SK-MEL-5 (cell line): ENCODE results near the gene LCOR. TPM values are rescaled to one million over a fixed set of nuclear protein-coding genes. Genes with fewer than 3 reads are reported as not detected.

Source experiments
- DNase-seq: peaks from one replicate; pipeline ENCODE4 v3.0.0-alpha.2; 2016; ENCODE audit warnings: low read depth, low spot score
- in situ Hi-C: cut with HindIII; loops from 2 replicates; pipeline ENCODE4 v1.10.0; 2016; ENCODE audit warnings: low sequenced_read_pairs, high pct_unique_total_duplicates, low pct_unique_long_range_greater_than_20kb
- total RNA-seq: library from RNA; depleted of rRNA; stranded (reverse); fragments of >200 nt; shearing (Covaris generic); gene quantifications from 2 replicates; pipeline ENCODE4 v1.2.3, GENCODE V29; 2014

LCOR gene
- total RNA-seq, 1 experiment from 2014 or later, result 9.5 TPM

GRCh38 chr10:96991313-96991841 lies 159.3 kb downstream of the LCOR start:
- in situ Hi-C loops, result no loop called here

DNA sequence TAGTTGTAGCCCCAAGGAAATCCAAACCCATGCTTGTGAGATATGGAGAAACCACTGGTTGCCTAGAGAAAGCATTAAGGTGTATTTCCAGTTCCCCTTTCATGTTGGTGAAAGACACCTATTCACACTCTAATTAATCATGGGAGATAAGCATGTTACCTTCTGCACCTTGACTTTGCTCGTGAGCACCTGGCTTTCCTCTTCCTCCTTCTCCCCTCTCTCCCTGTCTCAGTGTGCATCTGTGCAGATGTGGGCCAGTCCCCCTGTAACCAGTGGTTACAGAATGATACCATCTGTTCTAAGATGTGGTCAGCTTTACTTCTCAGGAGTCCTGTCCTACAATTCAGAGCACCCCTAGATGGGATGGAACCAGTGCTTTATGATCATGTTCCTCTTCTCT lies 160.6 kb downstream of the LCOR start:
- in situ Hi-C loops, result no loop called here
- DNase-seq, result no peak

More at GRCh38 chr10:96991313-96991841, 159.3 kb downstream of the LCOR start:
- no peak for DNase-seq

GRCh38 chr10:96995851-96996250 lies 163.8 kb downstream of the LCOR start:
- in situ Hi-C loops, result no loop called here
- DNase-seq, result peak; percentile 38

- DNase-seq, result no peak
These were observed 164.3 kb downstream of the LCOR start for GRCh38 chr10:96996275-96996965.

GRCh38 chr10:96998329-96998888 lies 166.3 kb downstream of the LCOR start:
- in situ Hi-C loops, result no loop called here
- DNase-seq, result no peak

More at GRCh38 chr10:96996275-96996965, 164.3 kb downstream of the LCOR start:
- in situ Hi-C loops, result no loop called here

- in situ Hi-C loops, result no loop called here
- no peak for DNase-seq
These were observed 167.2 kb downstream of the LCOR start for GRCh38 chr10:96999337-96999736.

- in situ Hi-C loops, result no loop called here
- no peak for DNase-seq
These were observed 167.9 kb downstream of the LCOR start for GRCh38 chr10:96999987-97000386.

DNA sequence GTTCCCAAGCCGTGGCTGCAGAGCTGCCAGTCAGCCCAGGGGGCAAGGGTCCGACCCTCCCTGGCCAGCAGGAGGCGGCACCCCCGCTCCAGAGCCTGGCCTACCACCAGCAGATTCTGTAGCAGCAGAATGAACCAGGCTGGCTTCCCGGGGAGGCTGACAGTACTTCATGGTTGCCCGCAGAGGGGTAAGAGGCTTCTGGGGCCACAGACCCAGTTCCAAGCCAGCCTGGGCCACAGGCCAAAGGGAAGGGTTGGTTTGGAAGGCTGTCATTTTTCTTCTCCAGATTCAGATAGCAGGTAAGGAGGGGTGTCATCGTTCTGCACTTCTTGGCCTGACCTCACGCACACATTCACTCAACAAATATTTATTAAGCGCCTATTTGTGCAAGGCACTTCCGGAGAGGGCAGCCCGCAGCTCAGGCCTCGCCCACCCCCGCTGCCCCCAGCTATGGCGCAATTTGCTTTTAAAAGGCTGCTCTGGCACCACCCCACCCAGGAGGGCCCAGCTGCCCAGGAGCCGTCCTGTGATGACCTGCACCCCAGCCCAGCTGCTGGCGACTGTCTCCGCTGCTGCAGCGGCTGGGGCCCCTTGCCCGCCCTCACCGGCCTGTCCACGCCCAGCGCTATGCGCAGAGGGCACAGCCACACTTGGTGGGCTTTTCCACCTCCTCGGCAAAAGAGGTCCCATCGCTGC lies 168.5 kb downstream of the LCOR start:
- in situ Hi-C loops, result no loop called here
- DNase-seq, result no peak

- in situ Hi-C loops, result no loop called here
- no peak for DNase-seq
These were observed 169.3 kb downstream of the LCOR start for GRCh38 chr10:97001183-97001991.

DNA sequence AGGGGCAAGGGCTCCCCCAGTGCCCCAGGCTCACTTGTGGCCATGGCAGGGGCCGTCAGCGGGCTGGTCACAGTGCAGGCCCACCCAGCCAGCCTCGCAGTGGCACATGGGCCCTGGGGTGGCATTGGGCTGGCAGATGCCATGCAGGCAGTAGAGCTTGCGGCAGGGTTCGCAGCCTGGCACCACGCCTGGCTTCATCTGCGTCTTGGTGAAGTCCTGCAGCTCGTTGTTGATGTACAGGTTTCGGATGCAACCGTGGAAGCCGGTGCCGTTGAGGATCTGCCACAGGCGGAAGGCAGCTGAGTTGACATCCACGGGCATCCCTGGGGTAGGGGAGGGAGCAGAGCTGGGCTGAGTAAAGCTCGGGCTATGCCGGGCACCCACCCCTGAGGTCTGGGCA lies 170.6 kb downstream of the LCOR start:
- in situ Hi-C loops, result no loop called here

DNA sequence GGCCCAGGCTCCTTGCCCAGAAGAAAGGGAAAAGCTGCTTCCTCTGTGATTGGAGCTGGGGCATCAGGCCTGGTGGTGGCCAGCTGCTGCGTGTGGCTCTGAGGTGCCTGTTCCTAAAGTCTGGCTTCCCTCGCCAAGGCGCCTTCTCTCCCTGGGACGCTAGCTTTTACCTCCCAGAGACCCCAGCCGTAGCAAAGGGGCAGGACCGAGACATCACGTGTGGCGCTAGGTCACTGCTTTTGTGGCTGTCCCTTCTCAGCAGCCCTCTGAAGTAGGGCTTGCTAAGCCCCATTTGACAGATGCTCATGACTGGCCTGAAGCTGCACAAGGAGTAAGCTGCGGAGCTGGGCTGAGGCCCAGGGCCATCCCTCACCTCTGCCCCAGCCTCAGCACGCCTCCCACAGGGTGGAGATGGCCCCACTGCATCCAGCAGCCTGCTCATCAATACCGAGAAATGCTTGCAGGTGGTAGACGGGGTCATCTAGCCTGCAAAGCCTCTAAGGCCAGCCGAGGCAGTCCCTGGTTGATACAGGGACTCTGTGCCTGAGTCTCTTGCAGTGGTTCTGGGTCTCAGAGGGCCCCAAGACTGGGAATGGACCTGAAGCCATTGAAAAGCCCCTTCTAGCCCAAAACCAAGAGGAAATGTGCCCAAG lies 171.2 kb downstream of the LCOR start:
- in situ Hi-C loops, result no loop called here

More for the DNA sequence above, 170.6 kb downstream of the LCOR start:
- DNase-seq, result no peak

DNA sequence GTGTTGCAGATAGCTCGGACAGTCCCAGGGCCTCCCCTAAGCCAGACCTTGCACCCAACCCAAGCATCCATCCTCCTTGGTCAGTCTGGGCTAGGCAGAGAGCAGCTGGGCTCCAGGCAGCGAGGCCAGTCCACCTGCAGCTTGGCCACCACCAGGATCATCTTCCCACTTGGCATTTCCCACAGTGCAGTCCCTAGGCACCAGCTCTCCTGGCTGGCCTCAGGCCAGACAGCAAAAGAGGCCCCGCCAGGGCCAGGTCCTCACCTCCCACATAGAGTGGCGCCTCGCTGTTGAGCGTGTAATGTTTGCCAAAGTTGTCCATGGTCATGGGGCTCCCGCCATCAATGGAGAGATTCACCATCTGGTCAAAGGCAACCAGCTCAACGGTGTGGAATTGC lies 171.7 kb downstream of the LCOR start:
- no peak for DNase-seq

More for the DNA sequence above, 171.2 kb downstream of the LCOR start:
- DNase-seq, result no peak

GRCh38 chr10:97004591-97004990 lies 172.5 kb downstream of the LCOR start:
- in situ Hi-C loops, result no loop called here
- DNase-seq, result no peak

More for the DNA sequence above, 171.7 kb downstream of the LCOR start:
- in situ Hi-C loops, result no loop called here

GRCh38 chr10:97005349-97005748 lies 173.3 kb downstream of the LCOR start:
- in situ Hi-C loops, result no loop called here
- no peak for DNase-seq

DNA sequence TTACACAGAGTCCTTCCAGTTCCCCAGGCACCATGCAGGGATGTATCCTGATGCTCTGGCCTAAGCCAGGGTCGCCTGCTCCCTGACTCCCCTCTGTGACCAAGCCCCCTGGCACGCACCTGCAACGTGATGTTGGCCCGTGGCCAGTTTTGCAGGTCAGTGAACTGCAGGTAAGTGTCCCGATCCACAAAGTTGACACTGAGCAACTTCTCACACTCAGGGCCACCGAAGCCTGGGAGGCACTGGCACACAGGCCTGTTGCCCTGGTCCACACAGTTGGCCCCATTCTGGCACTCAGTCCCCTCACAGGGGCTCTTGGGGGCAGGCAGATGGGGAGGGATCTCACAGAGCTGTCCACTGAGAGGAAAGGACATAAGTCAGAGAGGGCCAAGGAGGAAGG lies 174.3 kb downstream of the LCOR start:
- DNase-seq, result no peak
- in situ Hi-C loops, result no loop called here

- in situ Hi-C loops, result no loop called here
- DNase-seq, result no peak
These were observed 175.3 kb downstream of the LCOR start for GRCh38 chr10:97007417-97007816.

DNA sequence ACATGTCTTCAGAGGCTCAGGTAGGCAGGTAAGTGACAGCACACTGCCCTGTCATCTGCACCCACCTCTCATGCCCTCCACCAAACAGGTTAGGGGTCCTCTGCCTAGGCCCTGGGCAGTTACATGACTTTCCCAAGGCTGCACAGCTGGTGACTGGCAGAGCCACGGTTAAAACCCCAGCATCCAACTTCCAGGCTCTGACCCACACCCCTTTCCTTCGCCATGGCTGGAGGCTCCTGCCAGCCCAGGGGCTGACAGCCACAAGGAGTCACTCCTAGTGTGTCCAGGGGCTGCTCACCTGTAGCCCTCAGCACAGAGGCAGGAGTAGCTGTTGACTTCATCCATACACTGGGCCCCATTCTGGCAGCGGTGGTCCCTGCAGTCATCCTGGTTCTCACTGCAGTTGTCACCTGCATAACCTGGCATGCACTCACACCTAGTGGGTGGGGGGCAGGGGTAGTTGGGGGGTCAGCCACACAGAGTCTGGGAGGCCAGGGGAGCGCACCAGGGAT lies 178.7 kb downstream of the LCOR start:
- in situ Hi-C loops, result no loop called here
- DNase-seq, result no peak
